Progenitor cell of endocrine pancreas (in vitro differentiated cells): Measurements from ENCODE around the gene SLC30A1. TPM values are rescaled to one million over a fixed set of nuclear protein-coding genes. Genes with fewer than 3 reads are reported as not detected.

Experiments
- DNase-seq: peaks from one replicate; pipeline ENCODE4 v3.0.0; 2021; ENCODE audit warnings: low spot score; ENCODE audit not compliant: unreplicated experiment
- H3K27ac Mint-ChIP-seq: 2 replicates; pipeline ENCODE4 v1.8.0; 2021; ENCODE audit warnings: mild to moderate bottlenecking, moderate library complexity, mixed read lengths
- H3K27me3 Mint-ChIP-seq: 2 replicates; pipeline ENCODE4 v1.8.0; 2021; ENCODE audit warnings: mixed read lengths
- H3K36me3 Mint-ChIP-seq: 2 replicates; pipeline ENCODE4 v1.8.0; 2022; ENCODE audit warnings: mixed read lengths; ENCODE audit not compliant: insufficient read depth
- H3K4me1 Mint-ChIP-seq: 2 replicates; pipeline ENCODE4 v1.8.0; 2021; ENCODE audit warnings: low read depth, mixed read lengths
- H3K4me3 Mint-ChIP-seq: 2 replicates; pipeline ENCODE4 v1.8.0; 2021; ENCODE audit warnings: low read depth, mild to moderate bottlenecking, moderate library complexity, mixed read lengths
- H3K9me3 Mint-ChIP-seq: 2 replicates; pipeline ENCODE4 v1.8.0; 2021; ENCODE audit warnings: low read depth, mixed read lengths
- total RNA-seq: library from RNA; stranded (reverse); gene quantifications from 2 replicates; pipeline ENCODE4 v1.2.1, GENCODE V29; 2021
- TF ChIP-seq, protein P1 (sequence below): fragments of 200-600 bp; sonication (generic); IDR thresholded peaks from one replicate; pipeline ENCODE4 v1.5.0; 2021; ENCODE audit warnings: antibody characterized with exemption, mild to moderate bottlenecking; ENCODE audit not compliant: unreplicated experiment

SLC30A1 gene
- total RNA-seq, 1 donor from 2014 or later: 9.3 TPM

- Mint-ChIP-seq H3K4me3 (no peak overlapping the region), H3K9me3 (no peaks in the 10 kb centered on the region), H3K4me1 (peaks cover 7% of the 10 kb centered on the region), H3K27ac (no peak overlapping the region), H3K36me3 (no peaks in the 10 kb centered on the region), H3K27me3 (peaks cover 14% of the 10 kb centered on the region)
- TF ChIP-seq, protein P1, sequence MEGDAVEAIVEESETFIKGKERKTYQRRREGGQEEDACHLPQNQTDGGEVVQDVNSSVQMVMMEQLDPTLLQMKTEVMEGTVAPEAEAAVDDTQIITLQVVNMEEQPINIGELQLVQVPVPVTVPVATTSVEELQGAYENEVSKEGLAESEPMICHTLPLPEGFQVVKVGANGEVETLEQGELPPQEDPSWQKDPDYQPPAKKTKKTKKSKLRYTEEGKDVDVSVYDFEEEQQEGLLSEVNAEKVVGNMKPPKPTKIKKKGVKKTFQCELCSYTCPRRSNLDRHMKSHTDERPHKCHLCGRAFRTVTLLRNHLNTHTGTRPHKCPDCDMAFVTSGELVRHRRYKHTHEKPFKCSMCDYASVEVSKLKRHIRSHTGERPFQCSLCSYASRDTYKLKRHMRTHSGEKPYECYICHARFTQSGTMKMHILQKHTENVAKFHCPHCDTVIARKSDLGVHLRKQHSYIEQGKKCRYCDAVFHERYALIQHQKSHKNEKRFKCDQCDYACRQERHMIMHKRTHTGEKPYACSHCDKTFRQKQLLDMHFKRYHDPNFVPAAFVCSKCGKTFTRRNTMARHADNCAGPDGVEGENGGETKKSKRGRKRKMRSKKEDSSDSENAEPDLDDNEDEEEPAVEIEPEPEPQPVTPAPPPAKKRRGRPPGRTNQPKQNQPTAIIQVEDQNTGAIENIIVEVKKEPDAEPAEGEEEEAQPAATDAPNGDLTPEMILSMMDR: no peak
- no peak for DNase-seq
These were observed 56.2 kb downstream of the SLC30A1 start for GRCh38 chr1:211522804-211523203.

Other genes with a start within 250 kb of the SLC30A1 start
- gene RD3, start 87.0 kb downstream of the SLC30A1 start, total RNA-seq: not detected in 2 replicates
- gene NEK2, start 96.5 kb upstream of the SLC30A1 start, total RNA-seq: 17.6 and 20.8 TPM in 2 replicates